OCI-LY1 (cell line): ENCODE data around the gene IQGAP2.

Experiments
- H2AFZ ChIP-seq: fragments of 200-600 bp; sonication (generic), shearing (Covaris generic); 2 replicates; pipeline ENCODE4 v1.6.0; 2014; ENCODE audit warnings: antibody characterized with exemption, mild to moderate bottlenecking, low read length
- H3F3A ChIP-seq: fragments of 200-600 bp; sonication (generic), shearing (Covaris generic); 2 replicates; pipeline ENCODE4 v1.6.0; 2014; ENCODE audit warnings: mild to moderate bottlenecking, antibody characterized with exemption, low read length, moderate library complexity; ENCODE audit not compliant: insufficient read depth
- H3K27ac ChIP-seq: fragments of 200-600 bp; sonication (generic); 2 replicates; pipeline ENCODE4 v1.5.1; 2014; ENCODE audit warnings: low read length, mixed run types, mild to moderate bottlenecking, low read depth; ENCODE audit not compliant: poor library complexity, severe bottlenecking
- H3K27me3 ChIP-seq: fragments of 200-600 bp; sonication (generic); 2 replicates; pipeline ENCODE4 v1.6.0; 2014; ENCODE audit warnings: antibody characterized with exemption, mild to moderate bottlenecking, low read length, moderate library complexity; ENCODE audit not compliant: insufficient read depth
- H3K36me3 ChIP-seq: fragments of 200-600 bp; sonication (generic); 2 replicates; pipeline ENCODE4 v1.6.1; 2014; ENCODE audit warnings: mild to moderate bottlenecking, antibody characterized with exemption, low read length, moderate library complexity, mixed read lengths; ENCODE audit not compliant: insufficient read depth
- H3K4me1 ChIP-seq: fragments of 200-600 bp; sonication (generic); 2 replicates; pipeline ENCODE4 v1.5.1; 2014; ENCODE audit warnings: mild to moderate bottlenecking, low read length, moderate library complexity; ENCODE audit not compliant: insufficient read depth, severe bottlenecking
- H3K4me2 ChIP-seq: fragments of 200-600 bp; sonication (generic), shearing (Covaris generic); 2 replicates; pipeline ENCODE4 v1.6.1; 2014; ENCODE audit warnings: low read length
- H3K4me3 ChIP-seq: fragments of 200-600 bp; sonication (generic); 2 replicates; pipeline ENCODE4 v1.5.1; 2014; ENCODE audit warnings: low read length, low read depth, mild to moderate bottlenecking, mixed read lengths; ENCODE audit not compliant: poor library complexity, severe bottlenecking
- H3K79me2 ChIP-seq: fragments of 200-600 bp; shearing (Covaris generic); 2 replicates; pipeline ENCODE4 v1.6.1; 2016; ENCODE audit warnings: mixed run types, low read length, mixed read lengths; ENCODE audit not compliant: insufficient read depth
- H3K9ac ChIP-seq: fragments of 200-600 bp; sonication (generic), shearing (Covaris generic); 2 replicates; pipeline ENCODE4 v1.6.1; 2014; ENCODE audit warnings: mild to moderate bottlenecking, low read length, mixed read lengths
- H3K9me2 ChIP-seq: fragments of 200-600 bp; sonication (generic), shearing (Covaris generic); 2 replicates; pipeline ENCODE4 v1.6.1; 2014; ENCODE audit warnings: low read depth, mild to moderate bottlenecking, low read length, mixed read lengths
- H3K9me3 ChIP-seq: fragments of 200-600 bp; shearing (Covaris generic); 2 replicates; pipeline ENCODE4 v1.6.1; 2014; ENCODE audit warnings: low read length, mixed read lengths
- H4K20me1 ChIP-seq: fragments of 200-600 bp; sonication (generic), shearing (Covaris generic); 2 replicates; pipeline ENCODE4 v1.6.0; 2016; ENCODE audit warnings: mild to moderate bottlenecking, low read length; ENCODE audit not compliant: insufficient read depth
- EZH2 ChIP-seq: fragments of 200-600 bp; sonication (generic), shearing (Covaris generic); IDR thresholded peaks from 2 replicates; pipeline ENCODE4 v1.8.0; 2017; ENCODE audit warnings: borderline replicate concordance, mixed run types, mild to moderate bottlenecking, antibody characterized with exemption, low read length, moderate library complexity, mixed read lengths
- TF ChIP-seq, protein P1 (sequence below): fragments of 200-600 bp; sonication (generic), shearing (Covaris generic); IDR thresholded peaks from 2 replicates; pipeline ENCODE4 v1.5.1; 2017; ENCODE audit warnings: mild to moderate bottlenecking, antibody characterized with exemption, low read length, moderate library complexity, mixed read lengths

Gene IQGAP2

DNA sequence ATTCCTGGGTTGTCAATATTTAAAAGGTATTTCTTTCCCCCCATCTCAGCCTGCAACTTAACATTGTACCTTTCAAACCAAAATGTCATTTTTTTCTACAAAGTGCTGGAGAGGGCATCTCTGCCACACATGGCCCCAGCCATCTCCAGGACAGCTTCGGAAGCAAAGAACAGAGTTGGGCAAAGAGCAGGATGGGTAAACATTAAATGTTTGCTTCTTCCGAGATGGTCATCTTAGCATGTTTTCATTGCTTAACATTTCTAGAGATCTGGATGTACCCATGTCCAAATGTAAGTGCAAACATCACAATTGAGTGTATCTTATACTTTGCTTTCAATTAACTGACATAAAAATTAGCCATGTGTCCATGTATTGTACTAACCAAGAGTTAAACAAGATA lies 234.4 kb downstream of the IQGAP2 start:
- Histone ChIP-seq H3K79me2 (no peaks in the 10 kb centered on the region), H3K4me1 (no peaks in the 10 kb centered on the region), H3F3A (no peaks in the 10 kb centered on the region), H3K27ac (no peak overlapping the region), H3K4me2 (no peak overlapping the region), H3K9ac (no peak overlapping the region), H3K9me3 (no peaks in the 10 kb centered on the region), H2AFZ (no peak overlapping the region), H4K20me1 (no peaks in the 10 kb centered on the region), H3K36me3 (no peaks in the 10 kb centered on the region), H3K4me3 (no peak overlapping the region), H3K9me2 (no peaks in the 10 kb centered on the region), H3K27me3 (no peaks in the 10 kb centered on the region)
- no peak for TF ChIP-seq EZH2
- TF ChIP-seq, protein P1, sequence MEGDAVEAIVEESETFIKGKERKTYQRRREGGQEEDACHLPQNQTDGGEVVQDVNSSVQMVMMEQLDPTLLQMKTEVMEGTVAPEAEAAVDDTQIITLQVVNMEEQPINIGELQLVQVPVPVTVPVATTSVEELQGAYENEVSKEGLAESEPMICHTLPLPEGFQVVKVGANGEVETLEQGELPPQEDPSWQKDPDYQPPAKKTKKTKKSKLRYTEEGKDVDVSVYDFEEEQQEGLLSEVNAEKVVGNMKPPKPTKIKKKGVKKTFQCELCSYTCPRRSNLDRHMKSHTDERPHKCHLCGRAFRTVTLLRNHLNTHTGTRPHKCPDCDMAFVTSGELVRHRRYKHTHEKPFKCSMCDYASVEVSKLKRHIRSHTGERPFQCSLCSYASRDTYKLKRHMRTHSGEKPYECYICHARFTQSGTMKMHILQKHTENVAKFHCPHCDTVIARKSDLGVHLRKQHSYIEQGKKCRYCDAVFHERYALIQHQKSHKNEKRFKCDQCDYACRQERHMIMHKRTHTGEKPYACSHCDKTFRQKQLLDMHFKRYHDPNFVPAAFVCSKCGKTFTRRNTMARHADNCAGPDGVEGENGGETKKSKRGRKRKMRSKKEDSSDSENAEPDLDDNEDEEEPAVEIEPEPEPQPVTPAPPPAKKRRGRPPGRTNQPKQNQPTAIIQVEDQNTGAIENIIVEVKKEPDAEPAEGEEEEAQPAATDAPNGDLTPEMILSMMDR, result no peak

DNA sequence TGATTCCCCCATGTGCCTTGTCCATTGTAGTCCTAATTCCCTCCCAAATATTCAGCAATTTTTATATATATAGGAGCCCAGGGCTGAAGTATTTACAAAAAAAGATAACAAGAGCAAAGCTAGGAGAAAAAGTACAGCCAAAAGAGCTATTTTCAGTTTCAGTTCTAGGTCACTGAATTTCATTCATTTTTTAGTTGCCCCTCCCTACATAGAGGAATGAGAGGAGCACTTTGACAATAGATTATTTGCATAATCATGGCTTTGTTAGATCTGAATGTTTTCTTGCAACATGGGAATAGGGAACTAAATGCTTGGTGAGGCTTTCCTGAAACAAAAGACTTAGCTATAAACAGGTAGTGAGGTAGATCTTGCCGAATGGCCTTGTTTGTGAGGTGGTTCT lies 235.4 kb downstream of the IQGAP2 start:
- Histone ChIP-seq H3K4me1 (no peaks in the 10 kb centered on the region), H4K20me1 (no peaks in the 10 kb centered on the region), H3K4me2 (no peak overlapping the region), H3K27me3 (no peaks in the 10 kb centered on the region), H3K36me3 (no peaks in the 10 kb centered on the region), H3K9me3 (no peaks in the 10 kb centered on the region), H3K79me2 (no peaks in the 10 kb centered on the region), H3K9me2 (no peaks in the 10 kb centered on the region), H3F3A (no peaks in the 10 kb centered on the region), H3K27ac (no peak overlapping the region), H2AFZ (no peak overlapping the region), H3K9ac (no peak overlapping the region), H3K4me3 (no peak overlapping the region)
- TF ChIP-seq EZH2, result no peak
- TF ChIP-seq, protein P1, result no peak

DNA sequence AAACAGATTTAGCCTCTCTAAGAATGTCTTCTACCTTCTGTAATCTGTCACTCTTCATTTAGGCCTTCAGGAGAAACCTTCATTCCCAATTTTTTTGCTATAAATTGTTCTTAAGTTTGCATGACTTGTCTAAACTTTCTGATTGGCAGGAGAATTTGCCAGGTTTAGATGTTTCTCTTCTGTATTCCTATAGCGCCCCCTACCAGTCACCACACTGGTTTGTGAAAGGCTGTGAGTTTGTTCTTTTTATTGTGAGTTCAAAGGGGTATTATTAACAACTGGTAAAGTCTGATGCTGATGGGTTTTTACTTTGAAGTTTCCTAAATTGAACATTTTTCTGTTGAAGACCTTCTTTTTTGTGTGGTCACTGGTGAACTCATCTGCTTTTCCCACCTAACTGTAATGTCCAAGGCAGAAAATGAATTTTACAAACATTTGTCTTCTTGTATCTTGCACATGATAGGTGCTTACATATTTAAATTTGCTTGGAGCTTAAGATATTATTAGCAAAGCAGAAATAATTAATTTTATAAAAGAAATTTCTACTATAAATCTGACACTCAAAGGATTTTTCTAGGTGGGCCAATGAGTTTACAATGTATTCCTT lies 238.5 kb downstream of the IQGAP2 start:
- no peak overlapping the region for H3K4me3 ChIP-seq
- no peaks in the 10 kb centered on the region for H3K4me1 ChIP-seq
- H2AFZ ChIP-seq, result no peak overlapping the region
- no peaks in the 10 kb centered on the region for H3K9me2 ChIP-seq
- H3K27me3 ChIP-seq, result no peaks in the 10 kb centered on the region
- no peak overlapping the region for H3K9ac ChIP-seq
- H3F3A ChIP-seq, result no peaks in the 10 kb centered on the region
- H3K27ac ChIP-seq, result no peak overlapping the region
- TF ChIP-seq, protein P1, result peak; percentile 84
- no peak for TF ChIP-seq EZH2
- no peaks in the 10 kb centered on the region for H3K36me3 ChIP-seq
- H4K20me1 ChIP-seq, result no peaks in the 10 kb centered on the region
- H3K4me2 ChIP-seq, result no peak overlapping the region
- H3K9me3 ChIP-seq, result no peaks in the 10 kb centered on the region
- no peaks in the 10 kb centered on the region for H3K79me2 ChIP-seq
